Pancreas (tissue), 10 donors: ENCODE measurements around the gene STAB2. TPM values are rescaled to one million over a fixed set of nuclear protein-coding genes. Genes with fewer than 3 reads are reported as not detected.

Experiments used
- ATAC-seq, 4 donors: fragments of 200-7000 bp; cut with Tn5 transposase; one replicate each; pipeline versions ENCODE4 v1.8.0 to v1.9.1; 2020; ENCODE audit warnings: mild to moderate bottlenecking in 4 of 4, moderate library complexity in 4 of 4
- DNase-seq, 6 donors: peaks; one replicate each; pipeline ENCODE4 v3.0.0-alpha.2; 2020
- FAIRE-seq: peaks from 2 replicates; lab custom pipeline; 2012; peaks lifted over from hg19 to GRCh38; lab: Jason Lieb, UNC
- H3K27ac ChIP-seq, 4 donors: fragments of 200-600 bp; sonication (generic); 1 replicate in 3 of 4; 2 replicates in 1 of 4; pipeline versions ENCODE4 v1.5.0 to v1.8.0; 2020
- H3K27me3 ChIP-seq, 4 donors: fragments of 200-600 bp; one replicate each; pipeline ENCODE4 v1.8.0; 2021
- H3K36me3 ChIP-seq, 3 donors: fragments of 200-600 bp; sonication (generic) in 1 of 3; one replicate each; pipeline versions ENCODE4 v1.5.0 to v1.8.0; 2020 to 2021
- H3K4me1 ChIP-seq, 3 donors: fragments of 200-600 bp; one replicate each; pipeline ENCODE4 v1.8.0; 2021
- H3K4me3 ChIP-seq, 4 donors: fragments of 200-600 bp; sonication (generic) in 2 of 4; one replicate each; pipeline versions ENCODE4 v1.5.0 to v1.8.0; 2020 to 2021
- H3K9me3 ChIP-seq, 4 donors: fragments of 200-600 bp; one replicate each; pipeline ENCODE4 v1.8.0; 2021
- CTCF ChIP-seq, 4 donors: fragments of 200-600 bp; sonication (generic) in 3 of 4; IDR thresholded peaks; one replicate each; pipeline versions ENCODE4 v1.5.0 to v1.8.0; 2021; ENCODE audit warnings: antibody characterized with exemption in 4 of 4
- WGBS, 2 donors: extraction: QIAGEN DNeasy Blood & Tissue Kit; methylation state at CpG; one replicate each; pipeline ENCODE4 v1.1.7; 2013; 5-methylcytosine and 5-hydroxymethylcytosine counted together
- intact Hi-C, 3 donors: fragments of 100-400 bp; cut with DNase I; formaldehyde crosslinking; loops; one replicate each; pipeline versions ENCODE4 v1.11.1 to v1.14.2; 2022
- polyA plus RNA-seq, 2 donors: library from polyadenylated mRNA; stranded (reverse); fragments of 200-250 nt; gene quantifications; one replicate each; pipeline ENCODE4 v1.2.3, GENCODE V29; 2013
- total RNA-seq, 6 donors: library from RNA; stranded (reverse); fragmentation: NEBNext Ultra II Directional in 4 of 6; extraction: Animal tissue kit (Norgen Biotek cat#: 25700) in 4 of 6; gene quantifications; one replicate each; pipeline versions ENCODE4 v1.2.1 to v1.2.4, GENCODE V29; 2021 to 2023
- donor health status: healthy with polysubstance abuse.
- donor health status: DM: no; HTN: no; CAD: no; lungs with moderate emphysema.
- donor health status: DM: no; HTN: no; CAD: no.
- donor health status: control.
- donor health status: control.
- donor health status: Bipolar disorder and iron deficiency.
- donor health status: DM: yes; HTN: yes; CAD: no.
- donor health status: DM: no; HTN: no; CAD: no.
- donor health status: DM: no; HTN: no; CAD: no.
- donor health status: DM: yes; HTN: yes; CAD: no.

STAB2 gene
- total and polyA plus RNA-seq, 8 donors: under 0.01 to 0.16 (median 0.08) TPM; not detected in 1

DNA sequence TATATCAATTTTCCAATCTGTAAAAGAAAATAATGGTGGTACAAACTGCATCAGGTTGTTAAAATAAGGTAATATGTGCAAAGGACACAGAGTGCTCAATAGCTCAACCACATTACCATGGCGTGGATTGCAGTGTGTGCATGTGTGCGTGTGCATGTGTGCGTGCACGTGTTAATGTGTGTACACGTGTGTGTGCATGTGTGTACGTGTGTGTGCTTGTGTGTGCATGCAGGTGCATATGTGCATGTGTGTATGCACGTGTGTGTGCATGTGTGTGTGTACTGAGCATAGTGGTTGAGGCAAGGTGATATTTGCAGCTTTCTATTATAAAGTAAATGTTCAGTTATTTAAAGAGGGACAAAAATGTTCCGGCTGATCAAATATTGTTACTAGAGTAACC lies 138.3 kb downstream of the STAB2 start:
- H3K4me3 ChIP-seq: no peak overlapping the region
- WGBS, 2 donors: 78 to 83% methylated on average over 8 of the region's 8 CpGs
- intact Hi-C loops: no loop called here
- no peaks in the 10 kb centered on the region for H3K4me1 ChIP-seq
- ATAC-seq (no peak), FAIRE-seq (no peak), DNase-seq (no peak)
- no peak for TF ChIP-seq CTCF (IDR thresholded peaks at IDR 0.05)
- H3K27ac ChIP-seq: no peak overlapping the region
- H3K36me3 ChIP-seq: no peaks in the 10 kb centered on the region
- H3K27me3 ChIP-seq: no peaks in the 10 kb centered on the region
- no peaks in the 10 kb centered on the region for H3K9me3 ChIP-seq

DNA sequence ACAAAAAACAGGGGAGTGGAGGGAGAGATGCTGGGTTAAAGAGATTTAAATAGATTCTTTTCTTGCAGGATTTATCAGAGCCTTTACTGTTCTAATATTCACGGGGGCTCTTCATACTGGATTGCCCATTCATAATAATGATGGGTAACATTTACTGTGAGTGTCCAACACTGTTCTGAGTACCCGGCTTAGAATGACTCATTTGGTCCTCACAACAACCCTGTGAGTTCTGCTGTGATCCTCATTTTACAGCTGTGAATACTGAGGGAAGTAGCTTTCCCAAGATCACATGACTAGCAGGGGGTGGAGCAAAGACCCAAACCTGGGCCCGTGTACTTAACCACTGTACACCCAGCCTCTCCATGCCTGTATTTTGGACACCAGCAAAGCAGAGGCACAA lies 140.6 kb downstream of the STAB2 start:
- H3K36me3 ChIP-seq: no peaks in the 10 kb centered on the region
- no peaks in the 10 kb centered on the region for H3K4me1 ChIP-seq
- intact Hi-C loops: no loop called here
- 66 to 67% methylated on average over 3 of the region's 3 CpGs for WGBS, 2 donors
- FAIRE-seq (no peak), DNase-seq (no peak), ATAC-seq (no peak)
- H3K9me3 ChIP-seq: no peaks in the 10 kb centered on the region
- TF ChIP-seq CTCF (IDR thresholded peaks at IDR 0.05): no peak
- no peaks in the 10 kb centered on the region for H3K27me3 ChIP-seq
- H3K27ac ChIP-seq: no peak overlapping the region
- no peak overlapping the region for H3K4me3 ChIP-seq

GRCh38 chr12:103728323-103728722 lies 141.2 kb downstream of the STAB2 start:
- FAIRE-seq (no peak), ATAC-seq (peak in 1 of 4 donors; percentile 32), DNase-seq (no peak)
- no peaks in the 10 kb centered on the region for H3K36me3 ChIP-seq
- no peak overlapping the region for H3K27ac ChIP-seq
- 77 to 86% methylated on average over 4 of the region's 4 CpGs for WGBS, 2 donors
- no peaks in the 10 kb centered on the region for H3K4me1 ChIP-seq
- H3K27me3 ChIP-seq: no peaks in the 10 kb centered on the region
- no peak for TF ChIP-seq CTCF (IDR thresholded peaks at IDR 0.05)
- no peak overlapping the region for H3K4me3 ChIP-seq
- H3K9me3 ChIP-seq: no peaks in the 10 kb centered on the region
- intact Hi-C loops: no loop called here

DNA sequence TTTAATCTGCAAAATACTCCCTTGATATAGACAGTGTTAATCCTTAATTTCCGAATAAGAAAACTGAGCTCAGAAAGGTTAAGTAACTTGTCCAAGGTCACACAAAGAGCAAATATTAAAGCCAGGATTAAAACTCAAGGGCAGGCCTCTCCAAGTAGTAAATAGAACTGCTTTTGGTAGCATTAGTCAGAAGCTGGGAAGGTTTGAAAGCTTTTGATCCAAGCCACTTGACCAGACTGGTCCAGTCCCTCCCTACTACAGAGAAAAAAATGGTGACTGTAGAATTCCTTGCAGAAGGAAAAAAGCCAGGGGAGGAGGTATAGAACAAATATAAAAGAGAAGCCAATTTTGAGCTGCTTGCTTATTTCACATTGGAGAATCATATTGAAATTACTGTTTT lies 142.4 kb downstream of the STAB2 start:
- no peaks in the 10 kb centered on the region for H3K9me3 ChIP-seq
- TF ChIP-seq CTCF (IDR thresholded peaks at IDR 0.05): no peak
- no peak overlapping the region for H3K27ac ChIP-seq
- FAIRE-seq: no peak
- WGBS, 2 donors: 19 to 27% methylated on average over 1 of the region's 1 CpG
- no peak for DNase-seq
- no peaks in the 10 kb centered on the region for H3K4me1 ChIP-seq
- H3K36me3 ChIP-seq: no peaks in the 10 kb centered on the region
- intact Hi-C loops: no loop called here
- no peaks in the 10 kb centered on the region for H3K27me3 ChIP-seq
- H3K4me3 ChIP-seq: no peak overlapping the region
- peak in 1 of 4 donors; percentile 33 for ATAC-seq

- intact Hi-C loops: no loop called here
Measured at GRCh38 chr12:103731539-103731938, 144.5 kb downstream of the STAB2 start.

More at GRCh38 chr12:103731539-103731938, 144.5 kb downstream of the STAB2 start:
- 70 to 87% methylated on average over 1 of the region's 1 CpG for WGBS, 2 donors
- Histone ChIP-seq H3K4me3 (no peak overlapping the region), H3K4me1 (no peaks in the 10 kb centered on the region), H3K27me3 (no peaks in the 10 kb centered on the region), H3K27ac (no peak overlapping the region), H3K36me3 (no peaks in the 10 kb centered on the region), H3K9me3 (no peaks in the 10 kb centered on the region)
- no peak for TF ChIP-seq CTCF (IDR thresholded peaks at IDR 0.05)
- DNase-seq: no peak
- no peak for FAIRE-seq
- no peak for ATAC-seq
